Upper lobe of left lung (tissue), 4 donors: ENCODE results near the gene SYVN1.

Source experiments
- EP300 ChIP-seq, 4 donors: sonication (generic); formaldehyde crosslinking; IDR thresholded peaks; one replicate each; pipeline ENCODE4 v1.5.1; 2017; ENCODE audit warnings: antibody characterized with exemption in 4 of 4, control low read depth in 2 of 4
- TF ChIP-seq, protein P1 (sequence below), 6 experiments: fragments of 450-650 bp in 4 of 6; fragments of 200-600 bp in 2 of 6; sonication (generic) in 2 of 6; IDR thresholded peaks; one replicate each; pipeline ENCODE4 v1.5.1; 2016 to 2019; ENCODE audit warnings: antibody characterized with exemption in 6 of 6

DNA sequence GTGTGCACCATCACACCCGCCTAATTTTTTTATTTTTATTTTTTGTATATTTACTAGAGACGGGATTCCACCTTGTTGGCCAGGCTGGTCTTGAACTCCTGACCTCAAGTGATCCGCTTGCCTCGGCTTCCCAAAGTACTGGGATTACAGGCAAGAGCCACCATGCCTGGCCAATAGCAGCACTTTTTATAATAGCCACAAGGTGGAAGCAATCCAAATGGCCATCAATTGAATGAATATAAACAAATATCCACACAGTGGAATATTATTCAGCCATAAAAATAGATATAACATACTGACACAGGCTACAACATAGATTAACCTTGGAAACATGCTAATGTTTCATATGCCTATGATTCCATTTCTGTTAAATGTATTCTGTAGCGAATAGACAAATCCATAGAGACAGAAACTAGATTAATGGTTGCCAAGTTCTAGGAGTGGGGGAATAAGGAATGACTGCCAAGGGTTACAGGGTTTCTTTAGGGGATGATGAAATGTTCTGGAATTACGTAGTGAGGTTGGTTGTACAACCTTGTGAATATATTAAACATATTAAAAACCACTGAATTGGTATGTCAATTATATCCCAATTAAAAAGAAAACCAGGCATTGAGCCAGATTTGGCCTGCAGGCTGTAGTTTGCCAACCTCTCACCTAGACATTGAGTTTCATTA lies 33.5 kb downstream of the SYVN1 start:
- TF ChIP-seq, protein P1, sequence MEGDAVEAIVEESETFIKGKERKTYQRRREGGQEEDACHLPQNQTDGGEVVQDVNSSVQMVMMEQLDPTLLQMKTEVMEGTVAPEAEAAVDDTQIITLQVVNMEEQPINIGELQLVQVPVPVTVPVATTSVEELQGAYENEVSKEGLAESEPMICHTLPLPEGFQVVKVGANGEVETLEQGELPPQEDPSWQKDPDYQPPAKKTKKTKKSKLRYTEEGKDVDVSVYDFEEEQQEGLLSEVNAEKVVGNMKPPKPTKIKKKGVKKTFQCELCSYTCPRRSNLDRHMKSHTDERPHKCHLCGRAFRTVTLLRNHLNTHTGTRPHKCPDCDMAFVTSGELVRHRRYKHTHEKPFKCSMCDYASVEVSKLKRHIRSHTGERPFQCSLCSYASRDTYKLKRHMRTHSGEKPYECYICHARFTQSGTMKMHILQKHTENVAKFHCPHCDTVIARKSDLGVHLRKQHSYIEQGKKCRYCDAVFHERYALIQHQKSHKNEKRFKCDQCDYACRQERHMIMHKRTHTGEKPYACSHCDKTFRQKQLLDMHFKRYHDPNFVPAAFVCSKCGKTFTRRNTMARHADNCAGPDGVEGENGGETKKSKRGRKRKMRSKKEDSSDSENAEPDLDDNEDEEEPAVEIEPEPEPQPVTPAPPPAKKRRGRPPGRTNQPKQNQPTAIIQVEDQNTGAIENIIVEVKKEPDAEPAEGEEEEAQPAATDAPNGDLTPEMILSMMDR (IDR thresholded peaks at IDR 0.05): no peak
- TF ChIP-seq EP300 (IDR thresholded peaks at IDR 0.05): no peak
